IPS DF 4.7 (cell line): Measurements from ENCODE around the gene SYNE4.

Experiments
- DNase-seq: peaks from one replicate; pipeline ENCODE4 v3.0.0-alpha.2; 2013; ENCODE audit warnings: low spot score; ENCODE audit errors: extremely low read depth

The SYNE4 gene

DNA sequence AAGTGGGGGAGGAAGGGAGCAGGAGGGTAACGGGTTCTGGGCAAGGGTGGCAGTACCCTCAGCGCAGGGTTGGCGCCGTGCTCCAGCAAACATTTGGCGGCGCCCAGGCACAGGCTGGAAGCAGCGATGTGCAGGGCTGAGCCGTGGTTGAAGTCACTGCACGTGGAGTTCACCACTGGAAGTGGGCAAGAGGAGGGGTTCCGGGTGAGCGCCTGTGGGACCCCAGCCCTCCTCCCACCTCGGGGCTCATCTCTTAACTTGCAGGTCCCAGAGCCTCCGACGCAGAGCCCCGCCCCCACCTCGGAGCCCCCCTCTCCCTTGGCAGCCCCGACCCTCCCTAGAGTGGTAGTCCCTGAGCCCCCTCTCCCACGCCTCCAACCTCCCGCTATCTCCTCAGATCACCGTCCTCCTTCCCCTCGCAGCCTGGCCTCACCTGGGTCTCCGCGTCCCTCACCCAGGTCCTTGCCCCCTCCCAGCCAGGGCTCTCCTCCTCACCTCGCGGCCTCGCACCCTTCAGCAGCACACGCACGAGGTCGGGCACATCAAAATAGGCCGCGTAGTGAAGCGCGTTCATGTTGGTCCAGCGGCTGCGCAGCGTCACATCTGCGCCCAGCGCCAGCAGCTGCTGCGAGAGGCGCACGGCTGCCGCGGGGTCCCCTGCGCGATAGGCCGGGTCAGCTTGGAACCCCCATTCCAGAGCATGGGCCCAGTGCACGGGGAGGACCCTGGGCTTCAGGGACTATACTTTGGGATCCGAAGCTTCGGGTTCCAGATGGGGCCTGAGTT lies 17.7 kb upstream of the SYNE4 start:
- no peak for DNase-seq

- no peak for DNase-seq
Observed at GRCh38 chr19:36025541-36025940, 16.9 kb upstream of the SYNE4 start.

- no peak for DNase-seq
Observed at GRCh38 chr19:36023432-36023831, 14.8 kb upstream of the SYNE4 start.

GRCh38 chr19:36019061-36019670 lies 10.6 kb upstream of the SYNE4 start:
- no peak for DNase-seq

- DNase-seq, result peak; percentile 86
Observed at GRCh38 chr19:36014012-36014924, 5.7 kb upstream of the SYNE4 start, which contains the start of gene ALKBH6. ALKBH6 (minus strand) TSS chr19:36014213; CDS start chr19:36013397, 816 bp downstream.

DNA sequence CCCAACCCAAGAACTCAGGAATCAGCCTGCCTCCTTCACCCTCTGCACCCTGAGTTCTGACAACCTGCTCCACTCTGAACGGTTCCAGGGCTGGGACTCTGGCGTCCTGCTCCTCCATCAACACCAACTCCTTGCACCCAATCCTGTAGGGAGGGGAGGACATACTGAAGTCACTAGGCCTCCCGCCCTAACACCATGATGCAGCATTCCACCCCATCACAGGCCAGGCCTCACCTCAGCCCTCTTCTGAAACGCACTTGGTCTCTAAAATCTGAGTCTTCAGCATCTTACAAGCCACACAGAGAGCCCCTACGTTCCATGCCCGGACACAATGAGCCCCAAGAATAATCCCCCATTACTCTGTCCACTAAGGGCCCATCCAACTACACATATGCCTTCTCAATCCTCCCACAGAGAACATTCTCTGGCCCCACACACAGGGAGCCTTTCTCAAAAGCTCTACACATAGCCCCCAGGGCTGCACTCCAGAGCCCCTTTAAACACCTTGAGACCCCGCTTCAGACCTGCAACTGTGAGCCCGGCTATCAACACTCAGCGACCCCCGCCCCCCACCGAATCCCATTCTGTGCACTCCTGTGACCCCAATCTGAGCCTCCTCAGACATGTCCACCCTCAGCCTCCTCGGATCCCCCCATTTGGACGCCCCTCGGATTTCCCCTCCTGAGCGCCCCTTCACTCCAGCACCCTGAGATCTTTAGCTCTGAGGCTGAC lies 4.8 kb upstream of the SYNE4 start:
- no peak for DNase-seq

DNA sequence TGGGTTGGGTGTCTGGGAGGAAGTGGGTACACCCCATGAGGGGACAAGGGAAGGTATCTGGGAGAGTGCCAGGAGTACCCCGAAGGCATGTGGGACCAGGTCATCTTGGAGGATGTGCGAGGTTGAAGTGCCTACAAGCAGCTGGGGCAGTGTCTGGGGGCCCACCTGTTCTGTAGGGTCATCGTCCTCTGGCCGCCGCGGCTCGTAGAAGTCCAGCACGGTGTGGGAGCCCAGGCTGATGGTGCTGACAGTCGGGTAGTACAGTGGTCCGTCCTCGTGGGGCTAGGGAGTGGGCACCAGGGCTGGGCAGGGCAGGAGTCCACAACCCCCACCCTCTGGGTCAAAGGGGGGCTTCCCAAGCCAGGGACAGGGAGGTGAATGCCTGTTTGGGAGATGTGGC lies 1.8 kb upstream of the SYNE4 start:
- no peak for DNase-seq

DNA sequence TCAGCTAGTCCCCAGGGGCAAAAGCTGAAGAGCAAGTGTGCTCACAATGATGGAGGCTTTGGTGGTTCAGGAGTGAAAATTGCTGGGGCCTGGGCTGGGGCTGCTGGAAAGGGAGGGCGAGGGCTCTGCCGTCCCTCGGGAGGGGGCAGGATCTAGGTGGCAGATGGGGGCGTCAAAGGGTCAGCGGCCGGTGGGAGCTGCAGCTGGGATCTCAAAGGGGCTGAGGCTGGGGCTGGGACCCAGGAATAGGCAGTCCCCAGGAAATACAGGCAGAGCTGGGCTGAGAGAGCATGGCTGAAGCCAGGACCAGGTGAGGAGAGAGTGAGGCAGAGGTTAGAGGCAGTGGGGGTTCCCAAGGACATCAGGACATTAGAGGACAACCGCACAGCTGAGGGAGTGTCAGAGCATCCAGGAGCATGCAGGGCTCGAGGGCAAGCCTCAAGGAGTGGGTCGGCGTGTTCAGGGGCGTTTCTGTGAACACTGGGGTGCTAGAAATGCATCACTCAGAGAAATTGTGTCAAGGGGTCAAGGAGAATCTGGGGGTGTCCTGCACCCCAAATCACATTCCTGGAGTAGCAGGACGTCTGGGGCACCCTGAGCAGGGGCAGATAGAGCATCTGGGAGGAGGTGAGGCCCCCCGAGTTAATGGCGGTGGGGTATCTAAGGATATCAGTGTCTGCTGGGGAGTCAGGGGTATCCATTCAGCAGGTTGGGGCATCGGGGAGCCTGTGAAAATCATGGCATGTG lies 1.2 kb upstream of the SYNE4 start:
- DNase-seq, result no peak

DNA sequence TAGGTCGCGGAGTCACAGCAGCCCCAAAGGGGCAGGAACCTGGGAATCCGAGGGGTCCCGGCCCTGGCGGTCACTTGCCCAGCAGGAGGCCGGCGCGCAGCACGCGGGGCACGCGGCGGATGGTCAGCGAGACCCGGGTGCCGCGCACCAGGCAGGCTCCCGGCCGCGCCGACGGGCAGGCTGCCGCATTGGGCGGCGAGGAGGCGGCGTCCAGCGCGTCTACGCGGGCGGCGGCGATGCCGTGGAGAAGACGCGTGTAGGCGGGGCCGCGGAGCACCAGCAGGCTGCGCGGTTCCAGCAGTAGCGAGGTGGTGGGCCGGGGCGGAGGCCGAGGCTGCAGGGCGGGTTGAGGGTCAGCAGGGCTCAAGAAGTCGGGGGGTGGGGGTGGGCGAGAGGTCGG lies 607 bp upstream of the SYNE4 start:
- DNase-seq, result no peak

GRCh38 chr19:36006955-36007354 lies 1.7 kb downstream of the SYNE4 start:
- DNase-seq, result no peak

DNA sequence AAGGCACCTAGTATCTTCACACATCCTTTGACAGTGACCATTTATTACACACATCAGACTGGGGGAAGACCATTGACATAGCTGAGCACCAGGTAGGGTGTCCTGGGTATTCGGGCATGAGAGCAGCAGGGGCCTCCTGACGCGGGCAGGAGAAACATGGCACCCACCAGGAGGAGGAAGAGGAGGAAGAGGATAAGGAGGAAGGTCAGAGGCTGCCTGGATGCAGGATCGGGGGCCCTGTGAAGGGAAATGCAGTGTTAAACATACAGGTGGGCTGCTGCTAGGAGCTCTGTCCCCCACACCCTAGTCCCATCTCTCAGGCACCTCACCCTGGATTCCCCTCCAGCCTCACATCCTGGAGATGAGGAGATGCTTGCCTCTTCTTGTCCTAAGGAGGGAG lies 5.3 kb downstream of the SYNE4 start:
- no peak for DNase-seq

- no peak for DNase-seq
Observed at GRCh38 chr19:36001605-36002004, 7.0 kb downstream of the SYNE4 start.

DNA sequence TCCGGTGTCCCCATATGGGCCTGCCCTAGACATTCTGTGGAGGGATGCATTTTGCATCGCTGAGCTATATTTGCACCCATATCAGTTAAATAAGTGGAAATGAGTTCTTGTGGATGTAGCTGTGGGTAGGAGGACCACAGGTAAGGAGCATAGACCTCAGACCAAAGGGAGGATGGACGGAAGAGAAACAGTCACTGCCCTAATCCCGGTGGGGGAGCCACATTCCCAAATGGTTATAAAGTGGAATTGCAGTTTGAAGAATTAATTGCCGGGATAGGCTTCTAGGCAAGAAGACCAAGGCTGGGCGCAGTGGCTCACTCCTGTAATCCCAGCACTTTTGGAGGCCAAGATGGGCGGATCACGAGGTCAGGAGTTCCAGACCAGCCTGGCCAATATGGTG lies 11.8 kb downstream of the SYNE4 start:
- no peak for DNase-seq

- DNase-seq, result no peak
Observed at GRCh38 chr19:35995048-35995993, 13.3 kb downstream of the SYNE4 start, which contains the start of gene SDHAF1. SDHAF1 (plus strand) TSS chr19:35995188; CDS start chr19:35995275, 87 bp downstream.

DNA sequence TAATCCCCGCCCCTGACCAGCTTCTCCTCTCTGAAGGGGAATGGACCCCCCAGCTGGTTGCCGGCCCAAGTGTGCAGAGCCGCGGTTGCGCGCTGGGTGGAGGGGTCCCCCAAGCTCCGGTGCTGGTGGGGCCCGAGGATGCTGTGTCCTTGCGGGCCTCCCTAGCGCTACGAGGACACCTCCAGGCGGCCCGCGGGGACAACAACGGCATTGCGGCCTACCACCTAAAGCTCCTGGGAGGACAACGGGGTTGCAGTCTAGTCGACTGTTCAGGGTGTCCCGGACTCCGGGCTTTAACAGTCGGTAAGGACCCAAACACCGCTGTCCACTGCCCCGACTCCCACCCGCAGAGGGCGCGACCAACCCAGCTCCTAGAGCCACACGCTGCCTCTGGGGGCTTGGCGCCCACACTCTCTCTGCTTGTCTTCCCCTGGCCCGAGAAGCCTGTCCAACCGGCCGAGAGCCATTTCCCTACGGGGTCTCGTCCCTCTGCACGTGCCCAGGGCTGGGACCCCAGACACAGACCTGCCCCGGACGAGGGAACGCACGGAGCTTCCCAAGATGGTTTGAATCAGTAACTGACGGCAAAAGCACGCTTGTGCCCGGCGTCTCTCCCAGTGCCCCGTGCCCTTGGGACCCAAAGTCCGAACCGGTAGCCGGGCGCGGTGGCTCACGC lies 14.6 kb downstream of the SYNE4 start:
- no peak for DNase-seq

DNA sequence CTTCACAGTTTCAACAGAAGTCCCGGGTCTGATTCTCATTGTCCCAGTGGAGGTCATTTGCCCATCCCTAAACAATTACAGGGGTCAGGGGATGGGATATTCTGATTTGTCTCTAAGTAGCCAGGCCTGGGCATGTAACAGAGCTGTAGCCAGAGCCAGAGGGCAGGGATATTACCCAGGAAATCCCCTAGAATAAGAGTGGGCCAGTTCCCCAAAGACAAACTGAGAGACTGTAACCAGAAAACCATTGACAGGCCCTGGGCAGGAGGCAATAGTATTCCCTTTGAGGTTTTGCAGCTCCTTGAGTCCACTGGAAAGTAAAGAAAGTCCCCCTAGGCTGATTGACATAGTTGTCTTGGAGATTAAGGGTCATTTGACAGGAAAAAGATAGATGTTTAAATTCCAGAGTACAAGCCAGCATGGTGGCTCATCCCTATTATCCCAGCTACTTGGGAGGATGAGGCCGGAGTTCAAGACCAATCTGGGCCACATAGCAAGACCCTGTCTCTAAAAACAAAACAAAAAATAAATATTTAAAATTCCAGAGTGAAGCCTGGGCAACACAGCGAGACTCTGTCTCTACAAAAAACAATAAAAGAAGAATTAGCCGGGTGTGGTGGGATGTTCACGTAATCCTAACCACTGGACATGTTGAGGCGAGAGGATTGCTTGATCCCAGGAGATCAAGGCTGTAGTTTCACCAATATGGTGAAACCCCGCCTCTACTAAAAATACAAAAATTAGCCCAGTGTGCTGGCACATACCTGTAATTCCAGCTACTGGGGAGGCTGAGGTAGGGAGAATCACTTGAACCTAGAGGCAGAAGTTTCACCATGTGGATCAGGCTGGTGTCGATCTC lies 15.5 kb downstream of the SYNE4 start:
- no peak for DNase-seq

- no peak for DNase-seq
Observed at GRCh38 chr19:35991731-35992450, 16.7 kb downstream of the SYNE4 start.
